ENCODE results near the gene IZUMO4.

GRCh38 chr19:2048104-2048958 lies 48.4 kb upstream of the IZUMO4 start:
- TF ChIP-seq FOXM1 (IDR thresholded peaks at IDR 0.05; ENCODE audit: borderline replicate concordance, low read depth) (no peak), TAF1 (IDR thresholded peaks at IDR 0.05; ENCODE audit: low read depth) (no peak), EGR1 (IDR thresholded peaks at IDR 0.05) (no peak), RAD21 (IDR thresholded peaks at IDR 0.05; ENCODE audit: low read depth) (no peak), ZBTB7A (IDR thresholded peaks at IDR 0.05; ENCODE audit: low read depth) (no peak), EP300 (IDR thresholded peaks at IDR 0.05; ENCODE audit: borderline replicate concordance) (no peak)

Measured in Ishikawa (cell line).